Activated CD4-positive, CD25-positive, alpha-beta regulatory T cell treated with anti-CD3 and anti-CD28 coated beads, Interleukin-2, amount 50 U/mL, for 16 hours (primary cell): Measurements from ENCODE around the gene TMEM86B.
"Not testable (repeated sequence)": the region's sequence is repeated elsewhere in the genome, so short reads cannot be mapped to it uniquely, and the experiment has no call there.

Experiments used
- DNase-seq: peaks from one replicate; pipeline ENCODE4 v3.0.0-alpha.2; 2020; ENCODE audit warnings: low read depth, low spot score

Gene TMEM86B

DNA sequence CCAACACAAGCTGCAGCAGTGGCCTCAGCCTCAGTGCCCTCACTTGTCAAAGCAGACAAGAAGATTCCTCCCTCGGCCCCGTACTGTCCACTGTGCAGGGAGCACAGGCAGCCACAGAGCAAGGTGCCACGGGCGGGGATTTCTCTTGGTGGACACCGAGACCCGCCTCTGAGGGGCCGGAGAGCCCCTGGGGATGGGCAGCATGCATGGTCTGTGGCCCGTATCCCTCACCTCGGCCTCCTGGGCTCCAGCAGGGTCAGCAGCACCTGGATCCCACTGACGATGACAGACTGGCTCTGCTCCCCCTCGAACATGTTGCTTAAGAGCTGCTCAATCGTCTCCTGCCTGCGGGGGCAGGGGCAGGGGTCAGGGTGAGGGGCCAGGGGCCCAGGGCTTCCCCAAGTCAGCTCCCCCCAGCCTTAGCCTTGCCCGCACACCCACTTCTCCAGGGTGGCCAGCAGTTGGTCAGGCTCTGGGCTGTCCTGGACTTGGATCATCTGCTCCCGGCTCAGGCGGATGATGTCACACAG, 13.4 kb upstream of the TMEM86B start:
- no peak for DNase-seq

DNA sequence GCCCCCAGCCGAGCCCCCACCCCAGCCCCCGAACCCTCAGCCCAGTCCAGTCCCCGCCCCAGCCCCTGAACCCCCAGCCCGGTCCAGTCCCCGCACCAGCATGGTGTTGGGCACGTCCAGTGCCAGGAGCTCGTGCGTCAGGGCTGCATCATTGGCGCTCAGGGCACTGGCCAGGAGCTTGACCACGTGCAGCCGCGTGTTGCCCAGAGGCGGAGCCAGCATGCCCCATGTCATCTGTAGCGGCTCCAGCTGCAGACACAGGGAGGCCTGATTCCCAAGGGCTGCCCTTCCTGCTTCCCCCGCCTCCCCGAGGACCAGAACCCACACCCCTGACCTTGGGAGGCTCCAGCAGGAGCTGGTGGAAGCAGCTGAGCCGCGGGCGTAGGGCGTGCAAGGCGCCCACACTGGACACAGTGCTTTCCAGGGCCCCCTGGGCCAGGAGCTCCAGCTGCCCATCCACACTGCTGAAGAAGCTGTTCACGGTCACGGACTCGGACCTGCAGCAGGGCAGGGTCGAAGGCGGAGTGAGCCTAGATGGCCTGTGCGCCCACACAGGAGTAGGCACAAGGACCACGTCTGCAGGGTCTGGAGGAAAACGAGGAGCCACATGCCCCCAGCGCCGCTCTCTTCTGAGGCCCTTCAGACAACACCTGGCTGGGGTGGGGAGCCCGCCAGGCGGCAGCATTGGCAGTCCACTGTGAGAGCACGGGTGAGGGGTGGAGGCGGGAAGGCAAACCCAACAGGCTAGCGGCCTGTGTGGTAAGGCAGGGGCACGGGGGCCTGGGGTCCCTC, 12.8 kb upstream of the TMEM86B start:
- DNase-seq = no peak

DNA sequence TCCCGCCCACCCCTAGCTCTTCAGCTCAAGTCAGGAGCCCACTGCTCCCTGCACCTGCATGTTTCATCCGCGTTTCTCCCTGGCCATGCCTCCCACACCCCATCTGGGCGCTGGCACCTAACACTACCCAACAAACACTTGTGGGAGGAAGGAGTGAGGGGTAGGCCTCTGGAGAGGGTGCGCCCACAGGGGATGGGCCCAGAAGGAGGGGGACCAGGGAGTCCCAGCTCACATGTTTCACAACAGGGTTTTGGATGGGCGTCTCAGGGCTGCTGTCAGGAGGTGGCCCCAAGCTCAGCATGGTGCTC, 12.1 kb upstream of the TMEM86B start:
- no peak for DNase-seq

DNA sequence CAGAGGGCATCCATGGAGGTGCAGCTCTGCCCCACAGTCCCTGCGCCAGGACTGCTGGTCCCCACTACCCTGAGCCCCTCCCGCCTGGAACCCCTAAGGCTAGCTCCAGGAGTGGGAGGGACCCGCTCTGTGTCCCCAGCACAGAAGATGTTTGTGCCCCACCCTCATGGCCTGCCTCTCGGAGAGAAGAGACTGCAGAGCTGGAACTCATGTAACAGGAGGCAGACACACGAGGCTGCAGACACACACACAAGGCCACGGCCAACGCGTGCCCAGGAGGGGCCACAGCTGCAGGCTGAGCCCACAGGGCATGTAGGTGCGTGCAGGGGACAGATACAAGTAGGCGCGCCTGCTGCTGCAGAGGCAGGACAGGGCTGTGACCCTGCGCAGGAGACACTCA, 10.4 kb upstream of the TMEM86B start:
- DNase-seq = no peak

DNA sequence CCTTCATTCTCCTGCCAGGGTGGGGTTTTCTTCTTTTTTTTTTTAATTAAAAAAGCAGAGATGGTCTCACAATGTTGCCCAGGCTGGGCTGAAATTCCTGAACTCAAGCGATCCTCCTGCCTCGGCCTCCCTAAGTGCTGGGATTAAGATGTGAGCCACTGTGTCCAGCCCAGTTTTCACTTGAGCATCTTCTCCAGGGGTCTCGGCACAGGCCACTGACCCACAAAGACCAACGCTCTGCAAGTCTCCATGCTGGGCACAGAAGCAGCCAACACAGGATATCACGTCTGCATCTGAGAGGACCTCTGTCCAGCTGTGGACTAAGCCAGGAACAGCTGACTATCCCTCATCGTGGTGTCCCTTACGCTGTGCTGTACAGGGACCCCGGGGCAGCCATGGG, 9.5 kb upstream of the TMEM86B start:
- no peak for DNase-seq

DNA sequence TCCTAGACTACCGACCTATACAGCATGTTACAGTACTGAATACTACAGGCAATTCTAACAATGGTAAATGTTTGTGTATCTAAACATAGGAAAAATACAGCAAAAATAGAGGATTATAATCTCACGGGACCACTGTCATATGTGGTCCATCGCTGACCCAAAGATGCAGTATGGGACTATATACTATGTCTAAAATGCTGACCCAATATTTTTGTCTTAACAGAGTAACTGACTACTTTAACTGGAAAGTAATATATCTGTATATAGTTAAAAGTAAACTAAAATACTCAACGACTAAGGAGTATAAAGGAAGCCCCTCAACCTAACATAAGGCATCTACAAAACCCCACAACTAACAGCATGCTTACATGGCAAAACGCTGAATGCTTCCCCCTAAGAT, 4.4 kb upstream of the TMEM86B start:
- no peak for DNase-seq

DNA sequence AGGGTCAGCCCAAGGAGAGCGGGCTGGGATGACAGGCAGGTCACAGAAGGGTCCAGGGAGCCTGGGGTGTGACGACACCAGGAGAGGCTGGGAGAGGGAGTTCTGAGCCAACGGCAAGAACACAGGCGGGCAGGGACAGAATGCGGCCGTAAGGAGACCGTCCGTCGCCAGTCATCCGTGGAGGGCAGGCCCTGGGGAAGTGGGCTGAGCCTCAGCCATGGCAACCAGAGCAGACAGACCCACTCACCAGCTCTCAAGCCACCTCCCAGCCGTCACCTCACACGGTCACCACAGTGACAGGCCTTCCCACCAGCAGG, 3.7 kb upstream of the TMEM86B start:
- DNase-seq = no peak

DNA sequence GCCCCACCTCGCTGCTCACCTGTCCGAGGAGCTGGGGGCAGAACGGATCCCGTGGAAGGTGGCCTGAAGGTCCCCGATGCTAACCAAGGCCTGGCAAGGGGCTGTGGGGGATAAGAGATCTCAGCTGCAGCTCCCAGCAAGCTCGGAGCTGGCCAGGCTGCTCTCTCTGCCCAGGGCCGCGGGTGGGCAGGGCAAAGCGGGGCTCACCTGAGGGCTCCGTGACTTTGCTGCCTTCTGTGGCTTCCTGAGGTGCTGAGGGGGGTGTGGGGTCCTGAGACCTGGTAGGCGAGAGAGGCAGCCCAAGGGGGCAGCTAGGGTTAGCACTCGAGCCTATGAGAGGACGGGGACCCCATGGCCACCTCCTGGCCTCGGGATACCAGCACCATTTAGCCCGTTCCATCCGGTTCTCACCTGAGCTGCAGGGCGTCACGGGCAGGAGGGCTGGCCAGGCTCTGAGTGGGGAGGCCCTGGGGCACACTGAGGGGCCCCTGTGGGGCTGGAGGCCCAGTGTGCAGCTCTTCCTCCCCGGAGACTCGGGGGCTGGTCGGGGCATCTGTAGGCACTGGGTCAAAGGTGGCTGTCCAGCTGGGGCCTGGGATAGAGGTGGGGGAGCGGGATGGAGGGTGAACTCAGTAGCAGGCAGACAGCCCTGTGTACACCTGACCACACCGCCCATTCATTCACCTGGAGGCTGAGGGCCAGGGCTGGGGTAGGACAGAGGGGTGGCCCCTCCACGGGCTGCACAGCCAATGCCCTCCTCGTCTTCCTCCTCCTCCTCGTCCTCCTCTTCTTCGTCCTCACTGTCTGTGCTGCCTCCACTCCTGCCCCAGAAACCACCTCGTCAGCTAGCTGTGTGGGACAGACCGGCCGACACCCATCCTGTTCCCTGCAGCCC, 3.1 kb upstream of the TMEM86B start:
- DNase-seq = no peak

DNA sequence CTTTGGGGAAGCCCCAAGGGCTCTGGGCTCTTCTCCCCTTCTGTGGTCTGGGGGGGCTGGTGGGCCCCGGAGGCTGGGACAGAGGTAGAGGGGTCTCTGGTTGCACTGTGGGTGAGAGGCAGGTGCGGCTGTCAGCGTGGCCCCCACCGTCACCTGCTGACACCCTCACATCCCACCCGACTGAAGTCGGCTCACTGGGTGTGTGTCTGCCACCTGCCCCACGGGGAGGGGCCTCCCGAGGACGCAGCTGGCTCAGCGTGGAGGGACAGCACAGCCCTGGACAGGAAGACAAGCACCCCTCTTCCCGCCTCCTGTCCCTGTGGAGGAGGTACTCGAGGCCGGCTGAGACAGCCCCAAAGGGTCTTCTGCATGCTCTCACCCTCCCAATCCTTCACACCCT, 2.2 kb upstream of the TMEM86B start:
- no peak for DNase-seq

DNA sequence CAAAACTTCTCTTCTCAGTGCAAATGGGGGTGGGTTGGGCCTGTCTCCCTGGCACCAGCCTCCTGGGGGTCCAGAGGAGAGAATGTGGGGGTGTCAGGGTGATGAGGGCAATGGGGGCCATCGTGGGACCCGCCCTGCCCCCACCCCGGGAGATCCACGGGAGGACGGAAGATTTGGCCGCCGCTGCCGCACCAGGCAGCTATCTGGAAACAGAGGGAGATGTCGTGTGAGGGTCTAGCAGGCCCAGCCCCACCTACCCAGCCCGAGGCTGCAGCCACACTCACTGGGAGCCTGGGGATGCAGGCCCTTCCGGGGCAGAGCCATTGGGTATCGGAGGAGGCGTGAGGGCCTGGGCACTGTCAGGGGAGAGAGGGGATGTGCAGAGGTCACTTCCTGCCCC, 1.8 kb upstream of the TMEM86B start:
- DNase-seq = no peak

DNA sequence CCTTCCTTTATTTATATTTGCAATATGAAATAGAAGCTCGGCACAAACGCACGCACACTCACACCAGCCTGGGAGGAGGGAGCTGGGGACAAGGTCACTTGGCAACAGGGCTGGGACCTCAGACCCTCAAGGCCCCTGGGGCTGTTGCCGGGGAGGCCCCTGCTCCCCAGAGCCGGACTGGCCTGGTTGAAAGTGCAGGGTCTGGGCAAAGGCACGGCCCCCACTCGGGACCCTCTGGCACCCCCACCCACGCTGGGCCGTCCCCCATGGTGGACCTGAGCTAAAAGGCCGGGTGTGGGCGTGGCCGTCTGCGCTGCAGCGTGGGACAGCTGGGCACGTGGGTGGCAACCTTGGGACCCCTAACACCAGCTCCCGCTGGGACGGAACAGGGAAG, 1.2 kb upstream of the TMEM86B start:
- no peak for DNase-seq

DNA sequence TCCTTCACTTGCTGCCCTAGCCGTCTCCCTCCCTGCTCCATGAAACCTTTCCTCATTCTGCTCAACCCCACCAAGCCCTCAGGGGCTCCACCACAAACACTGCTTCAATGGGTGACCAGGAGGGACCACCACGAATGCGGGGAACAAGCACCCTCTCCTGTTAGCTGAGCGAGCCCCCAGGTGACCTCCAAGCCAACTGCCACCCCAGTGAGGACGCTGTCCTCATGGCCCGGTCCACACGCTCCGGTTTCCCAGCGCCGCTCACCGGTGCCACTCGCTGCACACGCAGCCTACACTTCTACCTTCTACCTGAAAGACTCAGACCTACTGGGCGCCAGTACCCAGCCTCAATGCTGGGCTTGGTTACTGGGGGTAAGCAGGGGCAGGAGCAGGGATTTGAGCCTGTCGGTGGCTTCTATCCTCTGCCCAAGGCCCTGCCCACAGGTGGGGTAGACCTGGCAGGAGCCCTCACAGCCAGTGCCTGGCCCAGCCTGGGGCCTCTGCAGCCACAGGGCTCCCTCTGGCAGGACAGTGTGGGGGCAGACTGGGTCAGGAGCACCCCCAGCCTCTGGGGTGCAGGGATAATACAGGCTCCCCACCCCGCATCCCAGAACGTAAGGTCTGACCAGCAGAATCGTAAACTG, 704 bp upstream of the TMEM86B start:
- DNase-seq = no peak

DNA sequence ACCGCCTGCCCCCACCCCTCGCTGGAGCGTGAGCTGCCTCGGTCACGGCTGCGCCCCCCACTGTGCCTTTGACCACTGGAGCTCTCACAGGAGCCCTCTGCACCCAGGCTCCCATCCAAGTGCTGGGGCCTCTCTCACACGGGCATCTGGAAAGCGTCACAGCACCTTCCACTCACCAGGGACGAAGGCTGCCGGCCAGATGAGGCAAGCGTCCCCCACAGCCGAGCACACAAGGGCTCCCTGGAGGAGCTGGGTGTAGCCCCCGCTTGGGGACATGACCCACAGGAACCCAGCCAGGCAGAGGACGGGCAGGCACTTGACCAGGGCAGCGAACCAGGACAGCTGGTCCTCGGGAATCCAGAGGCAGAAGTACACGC, 560 bp downstream of the TMEM86B start:
- no peak for DNase-seq

DNA sequence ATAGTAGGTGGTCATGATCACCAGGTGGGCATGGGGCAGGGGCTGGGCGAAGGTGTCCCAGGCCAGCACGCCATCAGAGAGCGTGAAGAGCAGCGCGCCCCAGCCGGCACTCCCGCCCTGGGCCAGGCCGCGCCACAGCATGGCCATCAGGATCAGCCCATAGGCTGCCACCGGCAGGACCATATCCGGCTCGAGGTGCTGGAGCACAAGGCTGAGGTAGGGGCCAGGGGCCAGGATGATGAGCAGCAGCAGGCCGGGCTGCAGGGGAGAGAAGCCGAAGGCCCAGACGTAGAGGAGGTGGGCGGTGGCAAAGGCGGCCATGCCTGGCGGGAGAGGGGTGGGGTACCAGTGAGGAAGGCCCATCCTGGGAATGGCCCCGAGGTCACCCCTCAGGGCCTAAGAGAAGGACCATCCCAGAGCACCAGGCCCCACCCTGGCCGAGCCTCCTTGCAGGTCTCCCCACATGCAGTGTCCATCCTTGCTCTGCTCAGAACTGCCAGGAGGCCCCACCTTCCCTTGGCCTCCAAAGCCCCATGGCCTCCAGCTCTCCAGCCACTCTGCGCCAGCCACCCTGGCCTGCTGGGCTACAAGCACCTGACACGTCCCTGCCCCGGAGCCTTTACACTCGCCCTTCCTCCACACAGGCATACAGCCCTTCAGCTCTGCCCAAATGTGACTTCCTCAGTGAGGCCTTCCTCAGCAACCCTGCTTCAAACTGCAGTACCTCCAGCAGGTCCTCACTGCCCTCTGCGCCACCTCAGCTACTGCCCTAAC, 1.1 kb downstream of the TMEM86B start:
- no peak for DNase-seq

DNA sequence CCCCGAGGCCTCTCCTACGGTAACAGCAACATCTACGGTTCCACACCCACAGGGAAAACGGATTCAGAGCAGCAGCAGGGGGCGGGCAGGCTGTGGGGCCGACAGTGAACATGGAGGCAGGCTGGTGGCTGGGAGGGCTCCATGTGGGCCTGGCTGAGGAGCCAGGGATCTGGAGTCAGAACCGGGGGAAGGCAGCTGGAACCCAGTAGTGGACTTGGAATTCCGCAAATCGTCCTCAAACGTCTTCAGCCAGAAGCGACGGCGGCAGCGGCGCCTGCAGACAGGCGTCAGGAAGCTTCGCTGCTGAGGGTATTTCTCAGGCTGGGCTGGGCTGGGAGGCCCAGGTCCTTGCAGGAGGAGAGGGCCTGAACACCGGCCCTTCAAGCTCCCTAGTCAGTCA, 1.8 kb downstream of the TMEM86B start:
- no peak for DNase-seq

DNA sequence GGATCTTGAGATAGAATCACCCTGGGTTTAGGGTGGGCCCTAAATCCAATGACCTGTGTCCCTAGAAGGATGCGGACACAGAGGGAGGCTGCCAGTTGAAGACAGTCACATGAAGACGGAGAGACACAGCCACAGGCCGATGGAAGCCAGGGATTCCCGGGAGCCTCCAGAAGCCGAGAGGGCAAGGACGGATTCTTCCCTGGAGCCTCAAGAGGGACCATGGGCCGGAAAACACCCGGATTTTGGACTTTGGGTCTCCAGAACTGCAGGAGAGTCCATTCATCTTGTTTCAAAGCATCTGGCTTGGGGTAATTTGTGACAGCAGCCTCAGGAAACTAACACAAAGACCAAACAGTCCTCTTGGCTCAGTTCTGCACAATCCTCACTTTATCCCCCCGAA, 2.3 kb downstream of the TMEM86B start:
- DNase-seq = no peak

DNA sequence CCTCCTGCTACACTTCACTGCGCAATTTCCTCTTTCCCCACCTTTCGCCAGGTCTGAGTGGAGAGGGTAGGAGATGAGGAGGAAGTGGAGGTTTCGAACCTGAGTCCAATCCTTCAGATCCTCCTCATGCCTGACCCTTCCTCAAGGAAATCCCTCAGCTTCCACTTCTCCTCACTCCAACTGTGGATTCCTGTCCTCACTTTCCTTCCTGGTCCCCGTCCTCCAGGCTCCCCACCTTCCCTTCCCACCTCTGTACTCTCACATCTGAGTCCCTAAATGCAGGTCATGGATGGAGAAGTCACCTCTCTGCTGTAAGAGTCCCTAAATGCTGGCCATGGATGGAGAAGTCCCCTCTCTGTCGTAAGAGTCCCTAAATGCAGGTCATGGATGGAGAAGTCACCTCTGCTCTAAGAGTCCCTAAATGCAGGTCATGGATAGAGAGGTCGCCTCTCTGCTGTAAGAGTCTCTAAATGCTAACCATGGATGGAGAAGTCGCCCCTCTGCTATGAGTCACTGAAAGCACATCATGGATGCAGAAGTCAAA, 3.1 kb downstream of the TMEM86B start:
- no peak for DNase-seq

DNA sequence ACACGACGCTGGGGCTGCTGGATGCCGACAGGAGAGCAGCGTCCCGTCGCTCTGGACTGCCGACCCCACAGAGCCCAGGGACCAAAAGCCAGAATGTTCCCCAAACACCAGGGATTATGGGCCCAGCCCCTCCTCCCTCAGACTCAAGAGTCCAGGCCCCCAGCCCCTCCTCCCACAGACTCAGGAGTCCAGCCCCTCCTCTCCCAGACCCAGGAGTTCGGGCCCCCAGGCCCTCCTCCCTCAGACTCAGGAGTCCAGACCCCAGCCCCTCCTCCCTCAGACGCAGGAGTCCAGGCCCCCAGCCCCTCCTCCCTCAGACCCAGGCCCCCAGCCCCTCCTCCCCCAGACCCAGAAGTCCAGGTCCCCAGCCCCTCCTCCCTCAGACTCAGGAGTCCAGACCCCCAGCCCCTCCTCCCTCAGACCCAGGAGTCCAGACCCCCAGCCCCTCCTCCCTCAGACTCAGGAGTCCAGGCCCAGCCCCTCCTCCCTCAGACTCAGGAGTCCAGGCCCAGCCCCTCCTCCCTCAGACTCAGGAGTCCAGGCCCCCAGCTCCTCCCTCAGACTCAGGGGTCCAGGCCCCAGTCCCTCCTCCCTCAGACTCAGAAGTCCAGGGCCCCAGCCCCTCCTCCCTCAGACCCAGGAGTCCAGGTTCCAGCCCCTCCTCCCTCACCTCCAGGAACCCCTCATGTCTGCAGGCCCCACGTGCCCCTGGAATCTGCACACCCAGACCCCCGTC, 3.7 kb downstream of the TMEM86B start:
- DNase-seq = not testable (repeated sequence)

DNA sequence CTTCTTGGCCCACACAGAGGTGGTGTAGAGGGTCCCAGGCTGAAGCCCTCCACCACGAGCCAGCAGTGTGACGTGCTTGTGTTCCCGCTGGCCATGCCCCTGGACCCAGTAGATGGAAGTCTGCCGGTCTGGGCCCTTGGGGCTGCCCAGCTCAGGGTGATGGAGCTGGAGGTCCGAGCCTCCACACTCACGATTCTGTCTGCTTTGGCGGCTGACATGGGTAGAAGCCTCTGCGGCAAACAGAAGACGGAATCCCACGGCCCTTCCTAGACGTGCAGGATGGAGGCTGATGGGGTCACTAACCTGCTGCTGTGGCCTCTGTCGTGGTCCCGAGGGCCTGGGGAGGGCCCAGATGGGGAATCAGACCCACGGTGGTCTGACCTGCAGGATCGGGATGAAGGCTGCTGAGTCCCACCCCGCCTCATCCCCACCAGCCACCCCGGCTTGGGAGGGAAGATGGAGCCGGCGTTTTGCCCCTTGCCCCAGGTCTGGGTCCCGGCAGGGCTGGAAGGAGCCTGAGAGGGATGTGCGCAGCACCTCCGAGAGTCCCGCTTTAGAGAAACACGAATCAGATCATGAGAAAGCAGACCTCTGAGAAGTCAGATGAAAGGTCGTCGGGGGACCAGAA, 4.4 kb downstream of the TMEM86B start:
- no peak for DNase-seq

DNA sequence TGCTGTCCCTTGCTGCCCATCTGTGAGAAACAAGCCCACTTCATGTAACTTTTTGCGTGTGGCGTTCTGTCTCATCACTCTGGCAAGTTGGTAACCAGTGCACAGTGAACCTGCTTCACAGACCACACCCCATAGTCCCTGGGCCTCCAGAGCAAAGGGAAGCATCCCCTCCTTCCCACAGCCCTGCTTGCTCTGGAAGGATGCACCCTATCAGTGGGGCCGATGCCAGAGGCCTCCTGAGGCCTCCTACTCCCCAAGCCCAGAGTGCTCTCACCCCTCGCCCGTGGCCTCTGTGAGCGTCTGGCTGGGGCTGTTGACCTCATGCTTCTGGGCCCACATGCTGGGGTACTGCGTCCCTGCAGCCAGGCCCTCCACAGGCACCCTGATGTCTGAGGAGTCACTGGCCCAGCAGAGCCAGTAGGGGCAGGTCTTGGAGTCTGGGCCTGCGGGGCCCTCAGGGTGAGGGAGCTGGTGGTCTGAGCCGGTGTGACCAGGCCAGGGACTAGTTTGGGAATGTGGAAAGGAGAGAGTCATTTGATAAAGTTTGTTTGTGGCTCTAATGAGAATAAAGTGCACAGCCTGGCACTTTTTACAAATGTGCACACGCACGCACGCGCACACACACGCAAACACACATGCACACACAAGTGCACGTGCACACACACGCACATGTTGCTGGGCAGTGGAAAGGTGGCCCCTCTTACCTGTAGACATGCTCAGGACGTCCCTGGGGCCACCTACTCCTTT, 5.1 kb downstream of the TMEM86B start:
- DNase-seq = no peak
